ENCODE results near the gene CCDC91. TPM values are rescaled to one million over a fixed set of nuclear protein-coding genes. Genes with fewer than 3 reads are reported as not detected.

The CCDC91 gene
- total and polyA plus RNA-seq, 9 of the 15 experiments (the other 6 are each of a cell fraction or from before 2014, with no cell fraction given) = 10.1 to 31.1 (median 26.3) TPM

DNA sequence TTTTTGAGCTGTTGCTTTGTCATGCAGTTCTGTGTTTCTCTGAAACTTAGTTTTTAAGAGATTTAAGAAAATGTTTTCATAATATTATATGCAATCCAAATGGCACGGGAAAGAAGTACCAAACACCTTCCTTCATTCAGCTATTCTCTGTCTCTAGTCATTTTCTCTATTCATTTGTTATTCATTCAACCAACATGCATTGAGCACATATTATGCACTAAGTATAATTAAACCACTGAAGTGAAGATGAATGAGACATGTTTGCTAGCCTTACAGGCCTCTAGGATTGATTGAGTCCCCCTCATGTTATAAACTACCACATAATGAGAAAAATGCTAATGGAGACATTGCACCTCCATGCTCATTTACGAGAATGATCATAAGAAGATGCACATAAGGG lies 45.7 kb upstream of the CCDC91 start:
- H3K27ac ChIP-seq (ENCODE audit: extremely low read depth, low read depth, low read length) = no peak overlapping the region; the same call in 2 of the 3 replicates
- no peak overlapping the region; a peak in 1 of 4 replicates for H3K9ac ChIP-seq (ENCODE audit: insufficient read depth in 1 of 2, low read depth in 2 of 2, low read length in 2 of 2)
- FAIRE-seq (no peak), ATAC-seq (no peak), DNase-seq (ENCODE audit: extremely low read depth in 1 of 4, low spot score in 3 of 4) (no peak)
- H3K4me1 ChIP-seq (replicated peaks in 1 of 2; ENCODE audit: control insufficient read depth in 2 of 2, insufficient read depth in 2 of 2, low read length in 2 of 2) = peaks cover 5 to 24% of the 10 kb centered on the region in 2 experiments; a peak in 4 of 5 replicates
- BruUV-seq (replicated peaks) = no TSS peak
- H3K9me1 ChIP-seq (ENCODE audit: control insufficient read depth, insufficient read depth, low read length) = no peaks in the 10 kb centered on the region
- TF ChIP-seq C11orf30 (IDR thresholded peaks at IDR 0.05; ENCODE audit: low read depth) (0 out of 2 replicates have a peak, but pooled peaks have one; percentile 3), ZNF551 (CRISPR knock-in tag; IDR thresholded peaks at IDR 0.05) (no peak), ZNF3 (CRISPR knock-in tag; IDR thresholded peaks at IDR 0.05) (peak; percentile 87), MTA3 (IDR thresholded peaks at IDR 0.05; ENCODE audit: borderline replicate concordance) (no peak), RBM25 (IDR thresholded peaks at IDR 0.05; ENCODE audit: low read depth, low read length, severe bottlenecking) (peak; percentile 83), ZNF146 (CRISPR knock-in tag; IDR thresholded peaks at IDR 0.05; ENCODE audit: unreplicated experiment) (no peak), BCOR (IDR thresholded peaks at IDR 0.05) (peak; percentile 55; the same call in 1 of the 2 replicates)
- TF ChIP-seq, protein P1, sequence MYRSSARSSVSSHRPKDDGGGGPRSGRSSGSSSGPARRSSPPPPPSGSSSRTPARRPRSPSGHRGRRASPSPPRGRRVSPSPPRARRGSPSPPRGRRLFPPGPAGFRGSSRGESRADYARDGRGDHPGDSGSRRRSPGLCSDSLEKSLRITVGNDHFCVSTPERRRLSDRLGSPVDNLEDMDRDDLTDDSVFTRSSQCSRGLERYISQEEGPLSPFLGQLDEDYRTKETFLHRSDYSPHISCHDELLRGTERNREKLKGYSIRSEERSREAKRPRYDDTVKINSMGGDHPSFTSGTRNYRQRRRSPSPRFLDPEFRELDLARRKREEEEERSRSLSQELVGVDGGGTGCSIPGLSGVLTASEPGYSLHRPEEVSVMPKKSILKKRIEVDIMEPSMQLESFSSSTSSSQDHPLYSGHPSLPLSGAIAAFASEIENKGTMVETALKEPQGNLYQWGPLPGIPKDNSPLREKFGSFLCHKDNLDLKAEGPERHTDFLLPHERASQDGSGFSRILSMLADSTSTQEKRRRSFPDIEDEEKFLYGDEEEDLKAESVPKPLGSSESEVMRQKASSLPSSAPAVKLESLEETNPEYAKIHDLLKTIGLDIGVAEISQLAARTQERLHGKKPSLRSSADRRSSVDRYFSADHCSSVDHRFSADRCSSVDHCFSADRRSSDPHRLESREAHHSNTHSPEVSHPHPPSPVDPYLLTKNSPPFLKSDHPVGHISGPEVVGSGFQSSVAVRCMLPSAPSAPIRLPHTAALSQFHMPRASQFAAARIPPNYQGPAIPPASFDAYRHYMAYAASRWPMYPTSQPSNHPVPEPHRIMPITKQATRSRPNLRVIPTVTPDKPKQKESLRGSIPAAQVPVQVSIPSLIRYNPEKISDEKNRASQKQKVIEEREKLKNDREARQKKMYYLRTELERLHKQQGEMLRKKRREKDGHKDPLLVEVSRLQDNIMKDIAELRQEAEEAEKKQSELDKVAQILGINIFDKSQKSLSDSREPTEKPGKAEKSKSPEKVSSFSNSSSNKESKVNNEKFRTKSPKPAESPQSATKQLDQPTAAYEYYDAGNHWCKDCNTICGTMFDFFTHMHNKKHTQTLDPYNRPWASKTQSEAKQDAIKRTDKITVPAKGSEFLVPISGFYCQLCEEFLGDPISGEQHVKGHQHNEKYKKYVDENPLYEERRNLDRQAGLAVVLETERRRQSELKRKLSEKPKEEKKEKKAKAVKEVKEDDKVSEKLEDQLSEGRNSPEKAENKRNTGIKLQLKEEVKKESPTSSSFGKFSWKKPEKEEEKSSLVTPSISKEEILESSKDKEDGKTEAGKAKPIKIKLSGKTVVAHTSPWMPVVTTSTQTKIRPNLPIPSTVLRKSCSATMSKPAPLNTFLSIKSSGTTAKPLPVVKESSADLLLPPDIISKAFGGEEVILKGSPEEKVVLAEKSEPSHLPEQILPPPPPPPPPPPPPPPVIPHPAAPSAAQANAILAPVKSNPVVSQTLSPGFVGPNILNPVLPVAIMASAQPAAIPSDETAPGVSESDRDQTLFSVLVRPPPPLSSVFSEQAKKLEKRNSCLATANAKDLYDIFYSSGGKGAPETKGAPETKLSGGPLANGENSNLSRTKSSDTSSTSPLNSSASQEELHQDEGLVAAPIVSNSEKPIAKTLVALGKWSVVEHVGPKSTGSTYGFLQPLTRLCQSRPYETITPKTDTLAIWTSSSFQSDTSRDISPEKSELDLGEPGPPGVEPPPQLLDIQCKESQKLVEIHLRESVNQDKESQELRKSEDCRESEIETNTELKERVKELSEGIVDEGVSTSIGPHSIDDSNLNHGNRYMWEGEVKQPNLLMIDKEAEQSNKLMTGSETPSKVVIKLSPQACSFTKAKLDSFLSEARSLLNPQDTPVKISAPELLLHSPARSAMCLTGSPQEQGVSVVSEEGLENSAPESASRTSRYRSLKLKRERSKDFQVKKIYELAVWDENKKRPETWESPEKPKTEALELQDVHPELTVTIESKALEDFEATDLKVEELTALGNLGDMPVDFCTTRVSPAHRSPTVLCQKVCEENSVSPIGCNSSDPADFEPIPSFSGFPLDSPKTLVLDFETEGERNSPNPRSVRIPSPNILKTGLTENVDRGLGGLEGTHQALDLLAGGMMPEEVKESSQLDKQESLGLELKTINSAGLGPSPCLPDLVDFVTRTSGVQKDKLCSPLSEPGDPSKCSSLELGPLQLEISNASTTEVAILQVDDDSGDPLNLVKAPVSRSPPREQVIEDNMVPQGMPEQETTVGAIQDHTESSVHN (IDR thresholded peaks at IDR 0.05; ENCODE audit: borderline replicate concordance in 1 of 2, low read depth in 1 of 2) = no peak
- TF ChIP-seq, protein P2, sequence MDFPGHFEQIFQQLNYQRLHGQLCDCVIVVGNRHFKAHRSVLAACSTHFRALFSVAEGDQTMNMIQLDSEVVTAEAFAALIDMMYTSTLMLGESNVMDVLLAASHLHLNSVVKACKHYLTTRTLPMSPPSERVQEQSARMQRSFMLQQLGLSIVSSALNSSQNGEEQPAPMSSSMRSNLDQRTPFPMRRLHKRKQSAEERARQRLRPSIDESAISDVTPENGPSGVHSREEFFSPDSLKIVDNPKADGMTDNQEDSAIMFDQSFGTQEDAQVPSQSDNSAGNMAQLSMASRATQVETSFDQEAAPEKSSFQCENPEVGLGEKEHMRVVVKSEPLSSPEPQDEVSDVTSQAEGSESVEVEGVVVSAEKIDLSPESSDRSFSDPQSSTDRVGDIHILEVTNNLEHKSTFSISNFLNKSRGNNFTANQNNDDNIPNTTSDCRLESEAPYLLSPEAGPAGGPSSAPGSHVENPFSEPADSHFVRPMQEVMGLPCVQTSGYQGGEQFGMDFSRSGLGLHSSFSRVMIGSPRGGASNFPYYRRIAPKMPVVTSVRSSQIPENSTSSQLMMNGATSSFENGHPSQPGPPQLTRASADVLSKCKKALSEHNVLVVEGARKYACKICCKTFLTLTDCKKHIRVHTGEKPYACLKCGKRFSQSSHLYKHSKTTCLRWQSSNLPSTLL (IDR thresholded peaks at IDR 0.05) = no peak
- TF ChIP-seq, protein P3, sequence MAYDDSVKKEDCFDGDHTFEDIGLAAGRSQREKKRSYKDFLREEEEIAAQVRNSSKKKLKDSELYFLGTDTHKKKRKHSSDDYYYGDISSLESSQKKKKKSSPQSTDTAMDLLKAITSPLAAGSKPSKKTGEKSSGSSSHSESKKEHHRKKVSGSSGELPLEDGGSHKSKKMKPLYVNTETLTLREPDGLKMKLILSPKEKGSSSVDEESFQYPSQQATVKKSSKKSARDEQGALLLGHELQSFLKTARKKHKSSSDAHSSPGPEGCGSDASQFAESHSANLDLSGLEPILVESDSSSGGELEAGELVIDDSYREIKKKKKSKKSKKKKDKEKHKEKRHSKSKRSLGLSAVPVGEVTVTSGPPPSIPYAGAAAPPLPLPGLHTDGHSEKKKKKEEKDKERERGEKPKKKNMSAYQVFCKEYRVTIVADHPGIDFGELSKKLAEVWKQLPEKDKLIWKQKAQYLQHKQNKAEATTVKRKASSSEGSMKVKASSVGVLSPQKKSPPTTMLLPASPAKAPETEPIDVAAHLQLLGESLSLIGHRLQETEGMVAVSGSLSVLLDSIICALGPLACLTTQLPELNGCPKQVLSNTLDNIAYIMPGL (CRISPR knock-in tag; IDR thresholded peaks at IDR 0.05) = no peak
- no peaks in the 10 kb centered on the region for H3K79me2 ChIP-seq (ENCODE audit: control insufficient read depth, insufficient read depth, low read length)
- ChIA-PET POLR2A (interaction anchor here (0.9 kb wide), 1 partner anchor 12 kb away, joined by 4 read pairs; no protein-coding TSS in a partner anchor), CTCF (ENCODE audit: low intra/inter-chr PET ratio) (no interaction called here)
- in situ Hi-C loops (cut with MboI) (no loop called here), intact Hi-C loops (cut with micrococcal nuclease) (no loop called here)
- peak overlapping the region; percentile 95 for H2AFZ ChIP-seq (ENCODE audit: low read depth, low read length)
- H3K4me2 ChIP-seq (ENCODE audit: insufficient read depth, low read length) = no peak overlapping the region
- WGBS (ENCODE audit: insufficient coverage, low coverage, missing lambda C conversion rate) = 69% methylated on average over 2 of the region's 2 CpGs
- H3K27me3 ChIP-seq (ENCODE audit: control insufficient read depth in 2 of 2, insufficient read depth in 2 of 2, low read length in 2 of 2) = no peaks in the 10 kb centered on the region
- no peak overlapping the region for H3K4me3 ChIP-seq
- H4K20me1 ChIP-seq (replicated peaks; ENCODE audit: control insufficient read depth, insufficient read depth, low read length) = no peaks in the 10 kb centered on the region
- H3K9me3 ChIP-seq (replicated peaks; ENCODE audit: control insufficient read depth, insufficient read depth, low read depth, low read length) = no peaks in the 10 kb centered on the region
- no peaks in the 10 kb centered on the region for H3K36me3 ChIP-seq (ENCODE audit: control insufficient read depth, insufficient read depth, low read length)
